ENCODE data around the gene MYCN.

GRCh38 chr2:15908371-15908770 is 32.0 kb upstream of the MYCN start:
- TF ChIP-seq POLR2A (IDR thresholded peaks at IDR 0.05; ENCODE audit: low read depth, low read length) (no peak), POLR2AphosphoS5 (IDR thresholded peaks at IDR 0.05; ENCODE audit: low read depth, low read length) (no peak), TAF1 (IDR thresholded peaks at IDR 0.05; ENCODE audit: borderline replicate concordance, low read depth, low read length) (no peak)

Data from GM12892 (cell line).